Inferior parietal cortex (tissue), 1 donor: Measurements from ENCODE around the gene PGBD1.

Source experiments
- DNase-seq: peaks from one replicate; pipeline ENCODE4 v3.0.0-alpha.2; 2016; ENCODE audit errors: extremely low spot score

The PGBD1 gene, protein sequence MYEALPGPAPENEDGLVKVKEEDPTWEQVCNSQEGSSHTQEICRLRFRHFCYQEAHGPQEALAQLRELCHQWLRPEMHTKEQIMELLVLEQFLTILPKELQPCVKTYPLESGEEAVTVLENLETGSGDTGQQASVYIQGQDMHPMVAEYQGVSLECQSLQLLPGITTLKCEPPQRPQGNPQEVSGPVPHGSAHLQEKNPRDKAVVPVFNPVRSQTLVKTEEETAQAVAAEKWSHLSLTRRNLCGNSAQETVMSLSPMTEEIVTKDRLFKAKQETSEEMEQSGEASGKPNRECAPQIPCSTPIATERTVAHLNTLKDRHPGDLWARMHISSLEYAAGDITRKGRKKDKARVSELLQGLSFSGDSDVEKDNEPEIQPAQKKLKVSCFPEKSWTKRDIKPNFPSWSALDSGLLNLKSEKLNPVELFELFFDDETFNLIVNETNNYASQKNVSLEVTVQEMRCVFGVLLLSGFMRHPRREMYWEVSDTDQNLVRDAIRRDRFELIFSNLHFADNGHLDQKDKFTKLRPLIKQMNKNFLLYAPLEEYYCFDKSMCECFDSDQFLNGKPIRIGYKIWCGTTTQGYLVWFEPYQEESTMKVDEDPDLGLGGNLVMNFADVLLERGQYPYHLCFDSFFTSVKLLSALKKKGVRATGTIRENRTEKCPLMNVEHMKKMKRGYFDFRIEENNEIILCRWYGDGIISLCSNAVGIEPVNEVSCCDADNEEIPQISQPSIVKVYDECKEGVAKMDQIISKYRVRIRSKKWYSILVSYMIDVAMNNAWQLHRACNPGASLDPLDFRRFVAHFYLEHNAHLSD

DNA sequence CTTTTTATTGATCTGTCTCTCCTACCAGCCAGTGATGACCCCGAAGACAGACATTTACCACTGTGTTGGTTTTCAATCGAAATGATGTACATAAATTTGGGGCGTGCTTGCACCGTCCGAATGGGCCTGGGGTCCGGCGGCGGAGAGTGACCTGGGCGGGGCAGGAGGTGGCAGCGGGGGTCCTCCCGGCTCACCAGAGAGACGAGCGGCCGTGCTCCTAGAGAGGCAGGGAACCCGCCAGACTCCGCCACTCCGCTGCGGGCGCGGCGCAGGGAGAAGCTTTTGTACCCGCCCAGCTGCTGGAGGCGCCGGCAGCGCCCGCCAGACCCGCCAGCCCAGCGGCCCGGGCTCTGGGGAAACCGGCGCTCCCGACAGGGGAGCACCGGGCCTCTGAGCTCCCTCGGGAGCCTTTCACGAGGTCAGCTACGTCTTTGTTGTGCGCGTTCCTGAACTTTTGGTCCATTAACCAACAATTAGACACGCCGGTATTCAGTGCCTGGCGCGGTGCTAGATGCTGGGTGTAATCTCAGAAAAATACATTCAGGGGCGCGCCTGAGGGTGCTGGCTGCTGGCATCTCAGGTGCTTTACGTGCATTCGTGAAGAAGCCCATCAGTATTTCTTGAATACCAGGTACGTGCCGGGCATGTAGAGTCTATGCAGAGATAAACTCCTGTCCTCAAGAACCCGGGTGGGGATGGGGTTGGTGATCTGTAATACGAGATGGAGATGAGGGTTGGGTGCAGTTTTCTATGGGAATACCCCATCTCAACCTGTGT lies at the start of gene PGBD1:
TSS of gene PGBD1 (plus strand) at position 285 of the 777 bp plus-strand sequence. CDS start 2,242 bp downstream, outside the sequence.
- peak; percentile 58 for DNase-seq

DNA sequence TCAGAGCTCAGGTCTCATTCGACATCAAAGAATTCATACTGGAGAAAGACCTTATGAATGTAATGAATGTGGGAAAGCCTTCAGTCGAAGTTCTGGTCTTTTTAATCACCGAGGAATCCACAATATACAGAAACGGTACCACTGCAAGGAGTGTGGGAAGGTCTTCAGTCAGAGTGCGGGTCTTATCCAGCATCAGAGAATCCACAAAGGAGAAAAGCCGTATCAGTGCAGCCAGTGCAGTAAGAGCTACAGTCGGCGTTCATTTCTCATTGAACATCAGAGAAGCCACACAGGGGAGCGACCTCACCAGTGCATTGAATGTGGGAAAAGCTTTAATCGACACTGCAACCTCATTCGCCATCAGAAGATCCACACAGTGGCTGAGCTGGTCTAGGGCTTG lies 48.6 kb upstream of the PGBD1 start:
- DNase-seq = no peak

DNA sequence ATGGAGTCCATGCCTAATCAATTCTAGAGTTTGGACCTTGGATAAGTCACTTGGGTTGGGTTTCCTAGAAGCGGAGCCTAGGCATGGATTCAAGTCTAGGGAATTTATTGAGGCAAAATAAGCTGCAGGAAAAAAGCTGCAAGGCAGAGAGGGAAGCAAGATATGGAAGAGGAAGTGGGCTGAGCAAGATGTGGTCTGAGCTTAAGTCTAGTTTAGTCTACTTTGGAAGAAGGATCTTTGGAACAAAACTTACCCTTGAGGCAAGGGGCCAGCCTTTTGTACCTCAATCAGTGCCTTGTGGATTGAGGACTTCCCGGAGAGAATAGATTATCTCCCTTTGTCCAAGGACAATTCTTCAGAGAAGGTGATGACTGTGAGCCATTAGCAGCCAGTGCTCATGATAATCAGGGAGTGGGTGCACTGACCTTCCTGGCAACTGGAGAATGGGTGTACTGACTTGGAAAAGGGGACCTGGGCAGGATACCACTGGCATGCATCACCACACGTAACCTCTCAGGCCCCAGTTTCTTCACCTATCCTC lies 45.4 kb upstream of the PGBD1 start:
- no peak for DNase-seq

DNA sequence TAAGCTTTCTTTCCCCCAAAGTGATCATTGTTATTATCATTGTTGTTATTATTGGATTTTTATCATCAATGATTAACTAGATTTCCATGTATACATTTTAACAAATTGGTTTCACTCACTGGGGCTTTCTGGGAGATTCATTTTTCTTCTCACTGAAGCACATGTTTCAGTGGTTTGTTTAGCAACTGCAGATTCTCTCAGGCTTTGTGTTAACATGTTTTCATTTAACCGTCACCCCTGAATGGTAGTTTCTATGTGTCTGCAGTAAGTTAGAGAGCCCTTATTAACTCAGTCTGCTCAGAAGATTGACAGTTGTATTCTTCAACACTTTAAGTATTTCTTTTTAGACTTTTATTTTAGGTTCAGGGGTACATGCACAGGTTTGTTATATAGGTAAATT lies 41.7 kb upstream of the PGBD1 start:
- no peak for DNase-seq

DNA sequence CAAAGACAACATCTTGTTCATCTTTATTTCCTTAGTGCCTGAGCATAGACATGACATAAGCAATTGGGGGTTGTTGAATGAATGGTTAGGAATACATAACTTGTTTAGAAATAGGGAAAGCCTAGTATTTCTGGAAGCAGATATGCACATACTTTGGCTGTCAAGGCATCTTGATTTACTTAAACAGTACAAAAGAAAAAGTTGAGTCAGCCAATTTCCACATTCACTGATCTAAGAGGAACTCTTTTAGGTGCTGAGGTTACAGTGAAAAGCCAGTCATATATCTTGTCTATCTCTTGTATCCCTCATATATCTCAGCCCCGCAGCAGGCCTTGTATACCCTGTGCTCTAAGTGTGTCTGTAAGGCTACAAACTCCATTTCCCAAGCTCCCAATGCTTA lies 40.9 kb upstream of the PGBD1 start:
- no peak for DNase-seq

DNA sequence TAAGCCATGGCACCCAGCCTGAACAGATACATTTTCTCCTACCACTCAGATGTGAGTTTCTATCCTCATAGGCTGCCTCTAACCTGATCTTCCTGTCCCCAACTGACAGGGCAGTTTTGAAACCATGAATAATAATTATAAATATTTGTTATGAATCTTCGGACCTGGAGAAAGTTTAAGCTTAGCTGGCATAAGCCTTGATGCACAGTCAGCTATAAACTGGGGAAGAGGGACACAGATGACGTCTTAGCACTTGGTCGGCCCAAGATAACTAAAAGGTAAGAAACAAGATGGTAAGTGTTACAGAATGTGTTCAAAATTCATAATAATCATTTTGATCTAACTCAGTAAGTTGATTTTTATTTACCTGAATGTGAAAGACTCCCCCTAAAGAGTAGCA lies 37.4 kb upstream of the PGBD1 start:
- DNase-seq = no peak

DNA sequence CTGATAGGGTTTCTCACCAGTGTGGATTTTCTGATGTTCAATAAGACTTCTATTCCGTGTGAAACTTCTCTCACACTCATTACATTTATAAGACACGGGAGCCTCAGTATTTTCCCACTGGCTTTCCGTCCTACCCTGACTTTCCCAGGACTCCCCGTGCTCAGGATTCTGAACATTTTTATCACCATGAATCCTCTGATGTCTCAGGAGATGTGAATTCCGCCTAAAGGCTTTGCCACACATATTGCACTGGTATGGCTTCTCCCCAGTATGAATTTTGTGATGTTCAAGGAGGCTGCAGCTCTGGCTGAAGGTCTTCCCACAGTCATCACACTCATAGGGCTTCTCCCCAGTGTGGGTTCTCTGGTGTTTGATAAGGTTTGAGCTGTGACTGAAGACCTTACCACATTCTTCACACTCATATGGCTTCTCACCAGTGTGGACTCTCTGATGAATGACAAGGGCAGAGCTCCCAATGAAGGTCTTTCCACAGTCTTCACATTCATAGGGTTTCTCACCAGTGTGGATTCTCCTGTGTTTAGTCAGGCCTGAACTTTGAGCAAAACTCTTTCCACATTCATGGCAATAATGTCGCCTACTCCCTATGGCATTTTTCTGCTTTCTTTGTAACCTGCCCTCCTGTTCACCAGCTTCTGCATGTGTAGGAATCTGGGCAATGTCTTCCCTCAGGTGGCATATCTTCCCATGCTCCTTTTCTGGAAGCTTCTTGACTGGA lies 36.0 kb upstream of the PGBD1 start:
- DNase-seq = no peak

DNA sequence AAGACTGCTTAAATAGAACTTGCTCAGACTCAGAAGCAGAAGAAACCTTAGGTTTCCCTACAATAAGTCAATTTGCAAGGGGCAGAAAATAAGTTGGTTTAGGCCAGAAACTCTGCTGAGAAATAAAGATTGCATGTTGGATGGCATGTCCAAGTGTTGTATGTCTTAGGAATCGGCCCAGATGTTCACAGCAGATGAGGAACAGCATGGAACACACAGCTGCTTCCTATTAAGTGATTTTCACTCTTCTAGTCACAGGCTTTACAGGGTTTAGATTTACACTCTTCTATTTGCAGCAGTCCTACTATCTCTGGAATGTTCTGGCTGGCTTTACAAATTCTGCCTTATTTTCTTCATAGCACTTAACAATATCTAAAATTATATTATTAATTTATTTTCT lies 32.5 kb upstream of the PGBD1 start:
- no peak for DNase-seq

DNA sequence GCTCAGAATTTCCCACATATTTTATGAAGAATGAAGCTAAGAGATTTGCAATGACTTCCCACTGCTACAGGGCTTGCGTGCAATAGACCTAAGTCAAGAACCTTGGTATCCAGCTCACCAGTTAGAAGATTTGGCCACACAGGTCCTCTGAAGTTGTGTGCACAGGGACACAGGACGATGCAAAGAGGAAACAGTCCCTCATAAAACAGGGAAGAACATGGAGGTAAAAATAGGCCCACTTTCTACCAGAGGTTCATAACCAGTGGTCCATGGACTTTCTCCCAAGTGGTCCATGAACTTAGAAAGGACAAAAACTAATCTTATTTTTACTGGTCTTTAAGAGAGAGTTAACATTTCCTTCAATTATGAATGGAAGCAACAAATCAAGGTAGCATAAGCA lies 30.6 kb upstream of the PGBD1 start:
- DNase-seq = no peak

DNA sequence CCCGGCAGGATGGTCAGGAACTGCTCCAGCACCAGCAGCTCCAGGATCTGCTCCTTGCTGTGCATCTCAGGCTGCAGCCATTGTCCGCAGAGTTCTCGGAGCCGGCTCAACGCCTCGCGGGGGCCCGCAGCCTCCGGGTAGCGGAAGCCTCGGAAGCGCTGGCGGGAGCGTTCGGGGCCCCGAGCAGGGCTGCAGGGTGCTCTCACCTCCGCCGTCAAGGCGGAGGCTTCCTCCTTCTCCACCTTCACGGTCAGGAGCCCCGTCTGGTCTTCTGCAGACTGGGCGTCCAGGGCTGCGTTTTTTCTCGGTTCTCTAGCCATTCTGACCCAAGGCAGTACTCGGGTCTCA lies 29.7 kb upstream of the PGBD1 start:
- no peak for DNase-seq

DNA sequence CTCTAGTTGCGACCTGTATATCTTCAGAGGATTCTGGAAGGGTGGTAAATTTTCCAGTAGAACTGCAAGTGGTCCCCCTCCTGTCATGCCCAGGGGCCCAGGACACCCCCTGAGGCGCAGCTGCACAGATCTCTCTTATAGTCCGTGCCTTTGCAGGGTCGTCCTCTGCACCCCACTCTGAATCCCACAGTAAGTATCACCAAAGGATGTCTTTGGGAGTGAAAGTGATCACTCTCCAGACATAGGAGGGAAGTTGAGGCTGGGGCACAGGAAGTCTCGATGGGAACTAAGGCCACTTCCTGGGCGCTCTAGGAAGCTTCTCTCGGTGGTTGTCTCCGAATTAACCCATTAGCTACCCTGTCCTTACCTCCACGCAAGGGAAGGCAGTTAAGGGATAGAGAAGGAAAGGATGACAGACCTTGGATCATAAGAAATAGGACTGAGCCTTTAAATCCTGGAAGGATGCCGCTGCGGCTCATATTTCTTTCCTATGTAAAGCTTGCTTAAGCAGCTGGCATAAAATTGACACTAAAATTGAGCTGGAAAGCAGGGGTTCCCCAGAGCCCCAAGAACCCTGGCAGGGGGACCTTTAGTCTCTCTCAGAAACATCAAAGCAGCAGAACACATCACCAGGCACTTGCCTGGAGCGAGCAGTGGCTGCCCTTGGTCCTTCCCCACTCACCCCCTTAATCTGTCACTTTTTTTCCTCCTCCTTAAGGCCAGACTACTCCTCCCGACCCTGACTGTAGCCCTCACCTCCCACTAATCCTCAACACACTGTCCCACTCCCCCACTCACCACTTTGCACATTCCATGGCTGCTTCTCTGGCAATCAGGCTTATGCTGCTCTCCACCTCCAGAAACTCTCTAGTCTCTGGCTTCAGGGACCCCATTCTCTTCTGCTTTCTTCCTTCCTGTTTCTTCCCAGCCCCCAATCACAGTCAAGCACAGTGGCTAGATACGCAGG lies 29.1 kb upstream of the PGBD1 start, which contains the start of gene ZKSCAN4:
TSS of gene ZKSCAN4 (minus strand) at position 261 of the 967 bp plus-strand sequence. CDS start 289 bp downstream, outside the sequence.
- peak; percentile 95 for DNase-seq

DNA sequence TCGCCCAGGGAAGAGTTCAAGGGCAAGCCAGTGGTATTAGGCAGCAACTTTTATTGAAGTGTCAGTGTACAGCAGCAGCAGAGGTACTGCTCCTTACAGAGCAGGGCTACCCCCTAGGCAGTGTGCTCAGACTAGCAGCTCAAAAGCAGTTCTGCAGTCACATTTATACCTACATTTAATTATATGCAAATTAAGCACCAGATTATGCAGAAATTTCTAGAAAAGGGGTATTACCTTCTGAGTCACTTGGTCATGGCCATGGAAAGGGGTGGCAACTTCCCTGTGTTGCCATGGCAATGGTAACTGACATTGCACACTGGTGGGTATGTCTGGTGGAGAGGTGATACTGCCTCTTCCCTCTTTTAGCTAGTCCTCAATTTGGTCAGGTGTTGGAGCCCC lies 27.3 kb upstream of the PGBD1 start:
- no peak for DNase-seq

DNA sequence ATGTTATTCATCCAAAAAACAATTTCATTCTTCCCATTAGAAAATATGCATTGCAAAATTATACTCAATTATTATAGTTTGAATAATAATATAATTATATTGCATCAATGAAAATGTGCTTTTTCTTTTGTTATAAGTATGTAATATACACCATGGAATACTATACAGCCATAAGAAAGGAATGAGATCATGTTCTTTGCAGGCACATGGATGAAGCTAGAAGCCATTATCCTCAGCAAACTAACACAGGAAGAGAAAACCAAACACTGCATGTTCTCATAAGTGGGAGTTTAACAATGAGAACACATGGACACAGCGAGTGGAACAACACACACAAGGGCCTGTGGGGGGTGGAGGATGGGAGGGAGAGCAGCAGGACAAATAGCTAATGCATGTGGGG lies 24.3 kb upstream of the PGBD1 start:
- no peak for DNase-seq

DNA sequence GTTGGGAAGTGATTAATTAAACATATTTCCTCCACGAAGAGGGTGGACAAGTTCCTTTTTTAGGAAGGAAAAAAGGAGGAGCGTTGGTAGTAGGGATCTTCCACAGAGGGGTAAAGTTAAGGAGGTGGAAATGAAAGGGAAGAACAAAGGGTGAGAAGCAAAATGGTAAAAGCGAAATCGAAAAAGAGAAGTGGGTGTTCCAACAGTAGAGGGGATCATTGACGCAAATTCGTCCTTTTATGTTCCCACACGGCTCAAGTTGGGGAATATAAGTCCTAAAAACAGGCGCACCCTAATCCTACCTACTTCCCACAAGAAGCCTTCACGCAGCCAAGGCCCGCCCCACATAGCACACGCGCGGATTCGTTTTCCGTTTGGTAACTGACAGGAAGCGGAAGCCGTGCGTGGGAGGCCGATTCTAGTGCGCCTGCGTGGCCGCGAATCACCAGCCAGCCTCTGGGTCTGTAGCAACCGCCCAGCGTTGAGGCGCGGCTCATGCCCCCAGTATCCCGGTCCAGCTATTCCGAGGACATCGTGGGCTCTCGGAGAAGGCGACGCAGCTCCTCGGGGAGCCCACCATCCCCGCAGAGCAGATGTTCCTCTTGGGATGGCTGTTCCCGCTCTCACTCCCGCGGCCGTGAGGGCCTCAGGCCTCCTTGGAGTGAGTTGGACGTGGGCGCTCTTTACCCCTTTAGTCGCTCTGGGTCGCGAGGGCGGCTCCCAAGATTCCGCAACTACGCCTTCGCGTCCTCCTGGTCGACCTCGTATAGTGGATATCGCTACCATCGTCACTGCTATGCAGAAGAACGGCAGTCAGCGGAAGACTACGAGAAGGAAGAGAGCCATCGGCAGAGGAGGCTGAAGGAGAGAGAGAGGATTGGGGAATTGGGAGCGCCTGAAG lies 22.2 kb upstream of the PGBD1 start, which contains the start of gene NKAPL:
TSS of gene NKAPL (plus strand) at position 421 of the 901 bp plus-strand sequence. CDS start at position 496, 75 bp downstream.
- peak; percentile 64 for DNase-seq

DNA sequence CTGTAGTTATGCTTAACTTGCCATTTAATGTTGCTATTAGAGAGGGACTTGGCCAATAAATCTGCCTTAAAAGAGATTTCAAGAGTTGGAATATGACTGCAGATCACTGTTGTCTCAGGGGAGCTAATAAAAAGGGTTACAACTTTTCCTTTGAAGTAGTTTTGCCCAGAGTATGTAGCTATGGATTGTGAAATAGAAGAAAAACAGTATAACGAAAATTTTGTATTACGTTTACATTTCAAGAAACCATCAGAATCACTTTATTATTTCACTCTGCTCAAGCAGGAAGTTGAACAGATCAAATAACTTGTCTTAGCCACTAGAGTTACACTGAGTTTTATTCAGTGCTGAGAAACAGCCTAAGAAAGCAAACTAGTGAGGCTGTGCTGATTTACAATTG lies 17.4 kb upstream of the PGBD1 start:
- no peak for DNase-seq

DNA sequence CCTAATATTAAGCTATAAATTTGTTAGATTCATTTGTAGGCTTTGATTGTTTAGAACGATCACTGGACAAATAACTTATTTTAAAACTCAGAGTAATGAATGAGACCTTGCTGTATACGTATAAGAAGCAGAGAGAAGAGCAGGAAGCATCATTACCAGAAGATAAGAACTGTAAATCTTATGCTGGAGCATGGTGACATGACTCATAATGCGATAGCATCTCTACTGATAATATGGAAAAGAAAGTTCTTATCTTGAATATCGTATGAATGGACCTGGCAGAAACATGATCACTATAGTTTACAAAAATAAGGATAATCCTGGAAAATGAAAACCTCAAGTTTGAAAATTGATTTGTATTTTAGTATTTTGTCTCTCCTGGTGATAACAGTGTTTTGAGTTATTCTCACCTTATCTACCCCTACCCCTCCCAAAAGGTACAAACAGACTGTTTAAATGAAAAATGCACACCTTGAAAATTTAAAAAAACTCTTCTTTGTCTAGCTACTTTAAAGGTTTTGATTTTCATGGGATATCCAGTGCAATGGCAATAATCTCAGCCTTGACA lies 16.5 kb upstream of the PGBD1 start:
- no peak for DNase-seq

DNA sequence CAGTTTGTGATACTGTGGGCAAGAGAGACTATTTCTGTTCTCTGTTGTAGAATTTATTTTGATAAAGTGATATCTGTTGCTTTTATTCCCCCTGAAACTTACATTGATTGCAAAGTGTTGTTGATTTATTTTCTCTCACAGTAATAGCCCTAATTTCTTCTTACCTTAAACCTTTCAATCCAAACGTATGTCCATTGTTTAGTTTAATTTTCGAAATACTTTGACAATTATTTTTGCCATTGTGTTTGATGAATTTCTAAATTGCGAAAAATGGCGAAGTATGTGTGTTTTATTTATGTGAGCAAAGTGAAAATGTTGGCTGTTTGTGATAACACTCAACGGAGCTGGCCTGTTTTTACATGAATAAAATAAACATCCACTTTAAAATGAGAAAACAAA lies 14.8 kb upstream of the PGBD1 start:
- DNase-seq = no peak

DNA sequence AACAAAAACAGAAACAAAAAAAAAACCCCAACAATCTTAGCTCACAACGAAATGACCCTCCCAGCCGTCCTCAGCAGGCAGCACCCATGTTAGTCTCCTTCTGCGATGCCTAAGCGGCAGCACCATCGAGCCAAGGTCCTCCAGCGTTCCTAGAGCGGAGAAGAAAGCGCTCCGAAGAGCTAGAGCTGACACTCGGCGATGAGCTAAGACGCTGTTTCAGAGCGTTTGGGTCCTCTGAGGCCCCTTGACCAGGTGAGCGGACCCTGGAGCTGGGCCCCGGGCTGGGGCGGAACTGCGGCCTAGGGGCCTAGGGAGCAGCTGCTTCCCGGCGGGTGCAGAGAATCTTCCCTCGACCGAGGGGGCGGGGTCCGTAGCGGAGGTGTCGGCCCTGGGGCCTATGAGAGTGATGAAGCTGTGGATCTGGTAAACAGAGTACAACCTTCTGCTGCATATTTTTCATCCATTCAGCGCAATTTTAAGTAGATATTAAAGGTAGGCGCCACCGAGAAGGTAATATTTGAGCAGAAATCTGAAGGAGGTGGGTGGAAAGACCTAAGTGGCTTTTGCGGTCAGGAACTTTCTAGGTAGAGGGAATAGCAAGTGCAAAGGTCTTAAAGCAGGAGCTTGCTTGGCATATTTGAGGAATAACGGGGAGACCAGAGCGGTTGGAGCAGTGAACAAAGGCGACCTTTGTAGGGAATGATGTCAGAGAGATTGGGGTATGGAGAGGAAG lies 14.2 kb upstream of the PGBD1 start, which contains the start of gene ZSCAN26:
TSS of gene ZSCAN26 (plus strand) at position 182 of the 733 bp plus-strand sequence. CDS start 4,777 bp downstream, outside the sequence.
- peak; percentile 91 for DNase-seq
